ENCODE measurements around the gene LASP1. TPM values are rescaled to one million over a fixed set of nuclear protein-coding genes. Genes with fewer than 3 reads are reported as not detected.
"Not testable (repeated sequence)": the region's sequence is repeated elsewhere in the genome, so short reads cannot be mapped to it uniquely, and the experiment has no call there.

The LASP1 gene
- total RNA-seq, 1 experiment from 2014 or later: 479 TPM

GRCh38 chr17:38851434-38851833 lies 18.4 kb upstream of the LASP1 start:
- DNase-seq: no peak
- CTCF ChIA-PET: interaction anchor here (1.6 kb wide), 1 partner anchor 16 kb away, joined by 6 read pairs; no protein-coding TSS in a partner anchor
- peak overlapping the region; percentile 93 for H3K4me3 Mint-ChIP-seq (ENCODE audit: low read depth, unreplicated experiment)
- no TSS peak for BruUV-seq (replicated peaks)
- peaks cover 80% of the 10 kb centered on the region for H3K36me3 Mint-ChIP-seq (ENCODE audit: insufficient read depth, unreplicated experiment)
- intact Hi-C loops (cut with micrococcal nuclease; ENCODE audit: unreplicated experiment): loop anchor here (10.0 kb wide), 1 partner anchor 177 kb away; the partner anchor contains the start of gene EPOP
- no peaks in the 10 kb centered on the region for H3K27me3 Mint-ChIP-seq (ENCODE audit: unreplicated experiment)
- H3K4me1 Mint-ChIP-seq (ENCODE audit: low read depth, unreplicated experiment): peaks cover 51% of the 10 kb centered on the region
- no peak for TF ChIP-seq CTCF (IDR thresholded peaks at IDR 0.05; ENCODE audit: unreplicated experiment)
- peak overlapping the region; percentile 100 for H3K27ac Mint-ChIP-seq (ENCODE audit: unreplicated experiment)
- H3K9me3 Mint-ChIP-seq (ENCODE audit: low read depth, unreplicated experiment): no peaks in the 10 kb centered on the region

GRCh38 chr17:38852771-38853291 lies 17.0 kb upstream of the LASP1 start:
- Mint-ChIP-seq H3K4me1 (ENCODE audit: low read depth, unreplicated experiment) (peaks cover 57% of the 10 kb centered on the region), H3K4me3 (ENCODE audit: low read depth, unreplicated experiment) (peak overlapping the region; percentile 93), H3K9me3 (ENCODE audit: low read depth, unreplicated experiment) (no peaks in the 10 kb centered on the region), H3K27me3 (ENCODE audit: unreplicated experiment) (no peaks in the 10 kb centered on the region), H3K36me3 (ENCODE audit: insufficient read depth, unreplicated experiment) (peaks cover 66% of the 10 kb centered on the region), H3K27ac (ENCODE audit: unreplicated experiment) (peak overlapping the region; percentile 100)
- CTCF ChIA-PET: interaction anchor here (0.5 to 2.6 kb wide), 8 partner anchors 11 to 1272 kb away, joined by 4 to 27 read pairs (median 5); partner anchors contain the start of genes CWC25 and LASP1
- TF ChIP-seq CTCF (IDR thresholded peaks at IDR 0.05; ENCODE audit: unreplicated experiment): no peak
- no peak for DNase-seq
- intact Hi-C loops (cut with micrococcal nuclease; ENCODE audit: unreplicated experiment): loop anchor here (2.0 to 10.0 kb wide), 2 partner anchors 16 to 178 kb away; partner anchors contain the start of gene EPOP
- no TSS peak for BruUV-seq (replicated peaks)

DNA sequence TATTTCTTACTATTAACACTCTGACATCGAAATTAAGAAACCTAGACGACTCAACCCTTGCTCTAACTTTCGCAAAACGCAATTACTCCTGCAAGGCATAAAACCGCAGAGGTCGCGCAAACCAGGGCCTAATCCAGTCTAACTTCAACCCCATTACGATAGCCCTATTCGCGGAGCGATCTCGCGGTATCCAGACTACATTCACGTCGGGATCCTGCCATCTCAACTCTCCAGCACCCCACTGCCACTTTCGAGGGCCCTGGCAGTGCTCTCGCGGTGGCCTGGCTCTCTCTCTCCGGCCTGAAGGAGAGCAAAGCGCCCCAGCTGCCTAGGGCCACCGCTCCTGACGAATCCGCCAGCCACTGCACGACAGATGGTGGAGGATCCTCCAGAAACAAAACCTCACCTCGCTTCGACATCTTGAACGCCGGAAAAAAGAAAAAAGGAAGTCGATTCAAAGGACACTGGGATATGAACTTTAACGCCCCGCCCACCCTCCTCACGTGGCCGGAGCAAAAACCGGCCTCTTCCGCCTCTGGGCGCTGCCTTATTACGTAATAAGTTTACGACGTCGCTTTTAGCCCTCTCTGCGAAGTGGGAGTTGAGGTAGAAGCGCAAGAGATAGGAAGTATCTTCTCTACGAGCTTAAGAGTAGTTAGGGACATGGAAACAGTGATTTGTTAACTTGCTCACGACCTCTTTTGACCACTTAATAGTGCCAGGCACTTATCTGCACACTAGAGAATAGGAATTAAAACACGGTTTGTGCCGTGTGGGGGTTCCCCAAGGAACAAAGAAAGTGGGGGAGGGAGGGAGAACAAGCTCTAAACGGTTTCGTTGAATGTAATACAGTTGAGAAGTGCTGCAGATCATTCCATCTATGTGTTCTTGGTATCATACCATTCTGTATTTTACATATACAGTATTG lies 16.3 kb upstream of the LASP1 start, which contains the start of gene RPL23:
TSS of gene RPL23 (minus strand) at position 430 of the 928 bp plus-strand sequence. CDS start at position 419, 11 bp downstream.
- Mint-ChIP-seq H3K27ac (ENCODE audit: unreplicated experiment) (peak within 1 kb of the TSS; percentile 100), H3K4me1 (ENCODE audit: low read depth, unreplicated experiment) (peaks cover 60% of the 10 kb centered on the region)

GRCh38 chr17:38855101-38855714 lies 14.7 kb upstream of the LASP1 start:
- H3K27me3 Mint-ChIP-seq (ENCODE audit: unreplicated experiment); H3K9me3 Mint-ChIP-seq (ENCODE audit: low read depth, unreplicated experiment); H3K4me3 Mint-ChIP-seq (ENCODE audit: low read depth, unreplicated experiment); H3K27ac Mint-ChIP-seq (ENCODE audit: unreplicated experiment); DNase-seq; BruUV-seq (replicated peaks): not testable (repeated sequence)
- H3K4me1 Mint-ChIP-seq (ENCODE audit: low read depth, unreplicated experiment): peaks cover 44% of the 10 kb centered on the region
- CTCF ChIA-PET: interaction anchor here (1.2 to 2.3 kb wide), 5 partner anchors 12 to 381 kb away, joined by 3 to 15 read pairs (median 5); no protein-coding TSS in a partner anchor
- peaks cover 42% of the 10 kb centered on the region for H3K36me3 Mint-ChIP-seq (ENCODE audit: insufficient read depth, unreplicated experiment)
- intact Hi-C loops (cut with micrococcal nuclease; ENCODE audit: unreplicated experiment): loop anchor here (10.0 kb wide), 1 partner anchor 180 kb away; the partner anchor contains the start of gene EPOP

More for the DNA sequence above, 16.3 kb upstream of the LASP1 start, which contains the start of gene RPL23:
- no peak for TF ChIP-seq CTCF (IDR thresholded peaks at IDR 0.05; ENCODE audit: unreplicated experiment)
- DNase-seq: peak; percentile 100
- CTCF ChIA-PET: interaction anchor here (0.5 to 2.6 kb wide), 24 partner anchors 10 to 1271 kb away, joined by 3 to 27 read pairs (median 4); partner anchors contain the start of genes CWC25, LASP1 and SOCS7
- TSS peak; percentile 98 for BruUV-seq (replicated peaks)
- Mint-ChIP-seq H3K4me3 (ENCODE audit: low read depth, unreplicated experiment) (peak within 1 kb of the TSS; percentile 93), H3K36me3 (ENCODE audit: insufficient read depth, unreplicated experiment) (peaks cover 59% of the 10 kb centered on the region), H3K9me3 (ENCODE audit: low read depth, unreplicated experiment) (no peaks in the 10 kb centered on the region), H3K27me3 (ENCODE audit: unreplicated experiment) (no peaks in the 10 kb centered on the region)
- intact Hi-C loops (cut with micrococcal nuclease; ENCODE audit: unreplicated experiment): loop anchor here (2.0 to 10.0 kb wide), 2 partner anchors 15 to 179 kb away; partner anchors contain the start of gene EPOP

All from Calu3 (cell line).